K562 (cell line): ENCODE results near the gene NFKBIB. TPM values are rescaled to one million over a fixed set of nuclear protein-coding genes. Genes with fewer than 3 reads are reported as not detected.

ENCODE experiments used
- BHLHE40 ChIP-seq: IDR thresholded peaks from 2 replicates; pipeline ENCODE4 v1.6.1; 2011; ENCODE audit warnings: low read length, improper control_type of control experiment
- CSDE1 ChIP-seq, 2 experiments: fragments of 450-650 bp; IDR thresholded peaks; 2 replicates each; pipeline ENCODE4 v1.6.1; 2016; ENCODE audit warnings: mild to moderate bottlenecking in 1 of 2
- ELF1 ChIP-seq: fragments of 200-800 bp; sonication (Bioruptor generic); IDR thresholded peaks from 2 replicates; pipeline ENCODE4 v1.6.1; 2016; ENCODE audit warnings: missing genetic modification characterization, missing compliant biosample characterization
- EP300 ChIP-seq: IDR thresholded peaks from 2 replicates; pipeline ENCODE4 v1.6.1; 2012; ENCODE audit warnings: low read length, improper control_type of control experiment
- GABPA ChIP-seq: fragments of 200-800 bp; sonication (Bioruptor generic); conservative IDR thresholded peaks from 2 replicates; pipeline ENCODE4 v1.6.1; 2016; ENCODE audit warnings: low read depth, missing genetic modification characterization, missing compliant biosample characterization
- GTF2A2 ChIP-seq: IDR thresholded peaks from 2 replicates; pipeline ENCODE4 v1.6.1; 2016; ENCODE audit warnings: mild to moderate bottlenecking, missing genetic modification characterization, missing compliant biosample characterization
- HLTF ChIP-seq: fragments of 450-650 bp; IDR thresholded peaks from 2 replicates; pipeline ENCODE4 v1.6.1; 2016
- KAT8 ChIP-seq: fragments of 450-650 bp; IDR thresholded peaks from 2 replicates; pipeline ENCODE4 v1.6.1; 2016; ENCODE audit warnings: low read depth, mild to moderate bottlenecking
- MAZ ChIP-seq, 2 experiments: fragments of 450-650 bp in 1 of 2; sonication (generic) in 1 of 2; formaldehyde crosslinking; IDR thresholded peaks in 1 of 2; conservative IDR thresholded peaks in 1 of 2; 2 replicates each; pipeline versions ENCODE4 v1.4.0 to v1.5.0; 2020; ENCODE audit warnings: mild to moderate bottlenecking in 1 of 2, missing genetic modification reagents in 1 of 2
- NFATC3 ChIP-seq: fragments of 450-650 bp; IDR thresholded peaks from 2 replicates; pipeline ENCODE4 v1.6.1; 2017; ENCODE audit warnings: mild to moderate bottlenecking
- PHF20 ChIP-seq: fragments of 450-650 bp; IDR thresholded peaks from 2 replicates; pipeline ENCODE4 v1.6.1; 2018; ENCODE audit not compliant: partially characterized antibody
- POLR2B ChIP-seq: fragments of 450-650 bp; IDR thresholded peaks from 2 replicates; pipeline ENCODE4 v1.6.1; 2018; ENCODE audit warnings: low read depth; ENCODE audit not compliant: partially characterized antibody
- PRPF4 ChIP-seq: fragments of 200-400 bp; formaldehyde crosslinking; IDR thresholded peaks from one replicate; pipeline ENCODE4 v1.6.1; 2017; ENCODE audit warnings: low read length, low read depth, mild to moderate bottlenecking; ENCODE audit not compliant: insufficient read depth, poor library complexity, severe bottlenecking
- polyA plus RNA-seq, 8 experiments: library from polyadenylated mRNA; depleted of rRNA in 4 of 8; stranded (reverse) in 5 of 8; unstranded in 3 of 8; fragments of >200 nt; fragmentation: Nextera tagmentation in 2 of 8; fragmentation: Illumina TruSeq in 1 of 8; extraction: Ambion mirVana in 2 of 8; extraction: Trizol in 1 of 8; gene quantifications; 2 replicates each; pipeline versions ENCODE4 v1.2.1 to v1.2.3, GENCODE V29; 2011 to 2014; ENCODE audit warnings: inconsistent platforms in 1 of 8, missing spikeins in 1 of 8
- total RNA-seq, 7 experiments: library from RNA; depleted of rRNA in 6 of 7; stranded (reverse); fragments of >200 nt in 6 of 7; fragmentation: Illumina TruSeq in 2 of 7; extraction: Trizol in 2 of 7; gene quantifications; 2 replicates each; pipeline versions ENCODE4 v1.2.1 to v1.2.3, GENCODE V29; 2011 to 2021; ENCODE audit warnings: low replicate concordance in 1 of 7
- TF ChIP-seq, protein P1 (sequence below): fragments of 450-650 bp; formaldehyde crosslinking; IDR thresholded peaks from 2 replicates; pipeline ENCODE4 v1.4.0; 2022; ENCODE audit warnings: missing genetic modification characterization
- TF ChIP-seq, protein P2 (sequence below): fragments of 450-650 bp; formaldehyde crosslinking; IDR thresholded peaks from 2 replicates; pipeline ENCODE4 v1.4.0; 2020; ENCODE audit warnings: mild to moderate bottlenecking, moderate library complexity
- TF ChIP-seq, protein P3 (sequence below): sonication (generic); formaldehyde crosslinking; IDR thresholded peaks from 2 replicates; pipeline ENCODE4 v1.8.0; 2022; ENCODE audit warnings: mild to moderate bottlenecking, missing genetic modification reagents
- TF ChIP-seq, protein P4 (sequence below): fragments of 450-650 bp; formaldehyde crosslinking; IDR thresholded peaks from 2 replicates; pipeline ENCODE4 v1.4.0; 2022; ENCODE audit warnings: missing genetic modification characterization
- TF ChIP-seq, protein P5 (sequence below): sonication (generic); formaldehyde crosslinking; IDR thresholded peaks from 2 replicates; pipeline ENCODE4 v1.8.0; 2022; ENCODE audit warnings: missing genetic modification reagents, mild to moderate bottlenecking, moderate library complexity, borderline replicate concordance

NFKBIB gene
- total and polyA plus RNA-seq, 9 of the 15 experiments (the other 6 are each of a cell fraction or from before 2014, with no cell fraction given): 1.5 to 44.9 (median 10.4) TPM

DNA sequence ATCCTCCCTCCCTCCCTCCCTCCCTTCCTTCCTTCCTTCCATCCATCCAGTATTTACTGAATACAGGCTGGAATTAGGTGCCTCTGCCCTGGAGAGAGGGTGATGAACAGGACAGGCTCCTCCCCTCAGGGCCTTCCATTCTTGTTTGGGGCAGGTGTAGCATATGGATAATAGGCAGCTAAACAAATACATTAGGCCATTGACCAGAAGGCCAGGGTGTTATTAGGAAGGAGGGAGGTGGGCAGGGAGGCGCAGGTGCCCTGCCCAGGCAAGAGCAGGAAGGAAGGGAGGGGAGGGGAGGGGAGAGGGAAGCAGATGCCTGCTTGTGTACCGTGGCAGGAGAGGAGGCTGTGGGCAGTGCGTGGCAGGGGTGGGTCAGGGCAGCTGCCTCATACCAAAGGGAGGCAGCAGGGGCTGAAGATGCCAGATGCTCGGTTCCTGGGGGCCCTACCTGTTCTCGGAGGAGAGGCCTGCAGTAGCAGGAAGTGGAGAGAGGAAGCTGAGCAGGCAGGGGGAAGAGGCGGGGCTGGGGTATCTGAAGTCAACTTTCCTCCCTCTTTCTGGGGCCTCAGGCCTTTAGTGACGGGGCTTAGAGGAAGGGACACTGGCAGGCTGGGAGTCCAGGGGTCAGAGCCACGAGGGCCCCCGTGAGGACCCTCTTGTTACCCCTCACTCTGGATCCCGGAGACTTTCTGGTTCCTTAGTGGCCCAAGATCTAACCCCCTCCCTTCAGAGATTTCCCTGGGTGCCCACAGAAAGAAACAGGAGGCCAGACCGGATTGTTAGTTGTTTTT lies 21.8 kb upstream of the NFKBIB start, which contains the start of gene RINL (continued):
- TF ChIP-seq, protein P1, sequence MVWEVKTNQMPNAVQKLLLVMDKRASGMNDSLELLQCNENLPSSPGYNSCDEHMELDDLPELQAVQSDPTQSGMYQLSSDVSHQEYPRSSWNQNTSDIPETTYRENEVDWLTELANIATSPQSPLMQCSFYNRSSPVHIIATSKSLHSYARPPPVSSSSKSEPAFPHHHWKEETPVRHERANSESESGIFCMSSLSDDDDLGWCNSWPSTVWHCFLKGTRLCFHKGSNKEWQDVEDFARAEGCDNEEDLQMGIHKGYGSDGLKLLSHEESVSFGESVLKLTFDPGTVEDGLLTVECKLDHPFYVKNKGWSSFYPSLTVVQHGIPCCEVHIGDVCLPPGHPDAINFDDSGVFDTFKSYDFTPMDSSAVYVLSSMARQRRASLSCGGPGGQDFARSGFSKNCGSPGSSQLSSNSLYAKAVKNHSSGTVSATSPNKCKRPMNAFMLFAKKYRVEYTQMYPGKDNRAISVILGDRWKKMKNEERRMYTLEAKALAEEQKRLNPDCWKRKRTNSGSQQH (CRISPR knock-in tag): 0 out of 2 replicates have a peak, but pooled peaks have one; percentile 23
- TF ChIP-seq HLTF: 0 out of 2 replicates have a peak, but pooled peaks have one; percentile 32
- no peak for TF ChIP-seq NFATC3
- TF ChIP-seq PRPF4: no peak
- peak; percentile 80 for TF ChIP-seq PHF20
- TF ChIP-seq, protein P2, sequence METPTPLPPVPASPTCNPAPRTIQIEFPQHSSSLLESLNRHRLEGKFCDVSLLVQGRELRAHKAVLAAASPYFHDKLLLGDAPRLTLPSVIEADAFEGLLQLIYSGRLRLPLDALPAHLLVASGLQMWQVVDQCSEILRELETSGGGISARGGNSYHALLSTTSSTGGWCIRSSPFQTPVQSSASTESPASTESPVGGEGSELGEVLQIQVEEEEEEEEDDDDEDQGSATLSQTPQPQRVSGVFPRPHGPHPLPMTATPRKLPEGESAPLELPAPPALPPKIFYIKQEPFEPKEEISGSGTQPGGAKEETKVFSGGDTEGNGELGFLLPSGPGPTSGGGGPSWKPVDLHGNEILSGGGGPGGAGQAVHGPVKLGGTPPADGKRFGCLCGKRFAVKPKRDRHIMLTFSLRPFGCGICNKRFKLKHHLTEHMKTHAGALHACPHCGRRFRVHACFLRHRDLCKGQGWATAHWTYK: no peak
- TF ChIP-seq, protein P3, sequence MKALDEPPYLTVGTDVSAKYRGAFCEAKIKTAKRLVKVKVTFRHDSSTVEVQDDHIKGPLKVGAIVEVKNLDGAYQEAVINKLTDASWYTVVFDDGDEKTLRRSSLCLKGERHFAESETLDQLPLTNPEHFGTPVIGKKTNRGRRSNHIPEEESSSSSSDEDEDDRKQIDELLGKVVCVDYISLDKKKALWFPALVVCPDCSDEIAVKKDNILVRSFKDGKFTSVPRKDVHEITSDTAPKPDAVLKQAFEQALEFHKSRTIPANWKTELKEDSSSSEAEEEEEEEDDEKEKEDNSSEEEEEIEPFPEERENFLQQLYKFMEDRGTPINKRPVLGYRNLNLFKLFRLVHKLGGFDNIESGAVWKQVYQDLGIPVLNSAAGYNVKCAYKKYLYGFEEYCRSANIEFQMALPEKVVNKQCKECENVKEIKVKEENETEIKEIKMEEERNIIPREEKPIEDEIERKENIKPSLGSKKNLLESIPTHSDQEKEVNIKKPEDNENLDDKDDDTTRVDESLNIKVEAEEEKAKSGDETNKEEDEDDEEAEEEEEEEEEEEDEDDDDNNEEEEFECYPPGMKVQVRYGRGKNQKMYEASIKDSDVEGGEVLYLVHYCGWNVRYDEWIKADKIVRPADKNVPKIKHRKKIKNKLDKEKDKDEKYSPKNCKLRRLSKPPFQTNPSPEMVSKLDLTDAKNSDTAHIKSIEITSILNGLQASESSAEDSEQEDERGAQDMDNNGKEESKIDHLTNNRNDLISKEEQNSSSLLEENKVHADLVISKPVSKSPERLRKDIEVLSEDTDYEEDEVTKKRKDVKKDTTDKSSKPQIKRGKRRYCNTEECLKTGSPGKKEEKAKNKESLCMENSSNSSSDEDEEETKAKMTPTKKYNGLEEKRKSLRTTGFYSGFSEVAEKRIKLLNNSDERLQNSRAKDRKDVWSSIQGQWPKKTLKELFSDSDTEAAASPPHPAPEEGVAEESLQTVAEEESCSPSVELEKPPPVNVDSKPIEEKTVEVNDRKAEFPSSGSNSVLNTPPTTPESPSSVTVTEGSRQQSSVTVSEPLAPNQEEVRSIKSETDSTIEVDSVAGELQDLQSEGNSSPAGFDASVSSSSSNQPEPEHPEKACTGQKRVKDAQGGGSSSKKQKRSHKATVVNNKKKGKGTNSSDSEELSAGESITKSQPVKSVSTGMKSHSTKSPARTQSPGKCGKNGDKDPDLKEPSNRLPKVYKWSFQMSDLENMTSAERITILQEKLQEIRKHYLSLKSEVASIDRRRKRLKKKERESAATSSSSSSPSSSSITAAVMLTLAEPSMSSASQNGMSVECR: 0 out of 2 replicates have a peak, but pooled peaks have one; percentile 41
- TF ChIP-seq EP300: no peak
- TF ChIP-seq, protein P4, sequence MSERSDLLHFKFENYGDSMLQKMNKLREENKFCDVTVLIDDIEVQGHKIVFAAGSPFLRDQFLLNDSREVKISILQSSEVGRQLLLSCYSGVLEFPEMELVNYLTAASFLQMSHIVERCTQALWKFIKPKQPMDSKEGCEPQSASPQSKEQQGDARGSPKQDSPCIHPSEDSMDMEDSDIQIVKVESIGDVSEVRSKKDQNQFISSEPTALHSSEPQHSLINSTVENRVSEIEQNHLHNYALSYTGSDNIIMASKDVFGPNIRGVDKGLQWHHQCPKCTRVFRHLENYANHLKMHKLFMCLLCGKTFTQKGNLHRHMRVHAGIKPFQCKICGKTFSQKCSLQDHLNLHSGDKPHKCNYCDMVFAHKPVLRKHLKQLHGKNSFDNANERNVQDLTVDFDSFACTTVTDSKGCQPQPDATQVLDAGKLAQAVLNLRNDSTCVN (CRISPR knock-in tag): peak; percentile 78; the same call in 1 of the 2 replicates
- 0 out of 4 replicates have a peak, but pooled peaks of 1 of the 2 experiments have one; percentile 27 for TF ChIP-seq MAZ (CRISPR knock-in tag; conservative IDR thresholded peaks at IDR 0.05 in 1 of 2, IDR thresholded peaks at IDR 0.05 in 1 of 2)
- no peak for TF ChIP-seq BHLHE40
- TF ChIP-seq CSDE1 (IDR thresholded peaks at IDR 0.05): no peak
- TF ChIP-seq KAT8: no peak
- TF ChIP-seq GABPA: peak; percentile 79
- TF ChIP-seq, protein P5, sequence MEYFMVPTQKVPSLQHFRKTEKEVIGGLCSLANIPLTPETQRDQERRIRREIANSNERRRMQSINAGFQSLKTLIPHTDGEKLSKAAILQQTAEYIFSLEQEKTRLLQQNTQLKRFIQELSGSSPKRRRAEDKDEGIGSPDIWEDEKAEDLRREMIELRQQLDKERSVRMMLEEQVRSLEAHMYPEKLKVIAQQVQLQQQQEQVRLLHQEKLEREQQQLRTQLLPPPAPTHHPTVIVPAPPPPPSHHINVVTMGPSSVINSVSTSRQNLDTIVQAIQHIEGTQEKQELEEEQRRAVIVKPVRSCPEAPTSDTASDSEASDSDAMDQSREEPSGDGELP (CRISPR knock-in tag): peak; percentile 14; the same call in 1 of the 2 replicates
- TF ChIP-seq POLR2B: peak; percentile 37
- peak; percentile 70 for TF ChIP-seq ELF1
- no peak for TF ChIP-seq GTF2A2 (tag)
